IPS DF 4.7 (cell line): Measurements from ENCODE around the gene SEC23B.
"Not testable (repeated sequence)": the region's sequence is repeated elsewhere in the genome, so short reads cannot be mapped to it uniquely, and the experiment has no call there.

Source experiments
- DNase-seq: peaks from one replicate; pipeline ENCODE4 v3.0.0-alpha.2; 2013; ENCODE audit warnings: low spot score; ENCODE audit errors: extremely low read depth

SEC23B gene

GRCh38 chr20:18524646-18525045 lies 16.9 kb downstream of the SEC23B start:
- DNase-seq: no peak

- DNase-seq: not testable (repeated sequence)
These were observed 19.0 kb downstream of the SEC23B start for GRCh38 chr20:18526761-18527160.

GRCh38 chr20:18527339-18527738 lies 19.6 kb downstream of the SEC23B start:
- DNase-seq: no peak

- DNase-seq: no peak
These were observed 20.1 kb downstream of the SEC23B start for GRCh38 chr20:18527836-18528235.

GRCh38 chr20:18529041-18529440 lies 21.3 kb downstream of the SEC23B start:
- no peak for DNase-seq

- no peak for DNase-seq
These were observed 24.9 kb downstream of the SEC23B start for GRCh38 chr20:18532626-18533025.

- DNase-seq: no peak
These were observed 25.8 kb downstream of the SEC23B start for GRCh38 chr20:18533491-18533890.

GRCh38 chr20:18533978-18534644 lies 26.4 kb downstream of the SEC23B start:
- DNase-seq: no peak

- no peak for DNase-seq
These were observed 29.9 kb downstream of the SEC23B start for GRCh38 chr20:18537651-18538050.

GRCh38 chr20:18541741-18542140 lies 34.0 kb downstream of the SEC23B start:
- DNase-seq: no peak

GRCh38 chr20:18543216-18543615 lies 35.5 kb downstream of the SEC23B start:
- DNase-seq: no peak

- DNase-seq: no peak
These were observed 36.2 kb downstream of the SEC23B start for GRCh38 chr20:18543932-18544331.

- DNase-seq: no peak
These were observed 37.8 kb downstream of the SEC23B start for GRCh38 chr20:18545566-18545965.

- no peak for DNase-seq
These were observed 40.7 kb downstream of the SEC23B start for GRCh38 chr20:18548465-18548864.

- DNase-seq: no peak
These were observed 46.0 kb downstream of the SEC23B start for GRCh38 chr20:18553746-18554145.

- peak; percentile 71 for DNase-seq
These were observed 59.4 kb downstream of the SEC23B start, which contains the start of gene SMIM26 for GRCh38 chr20:18566892-18567738. SMIM26 (plus strand) TSS chr20:18567432; CDS start chr20:18567479, 47 bp downstream.

GRCh38 chr20:18567739-18568091 lies 60.0 kb downstream of the SEC23B start:
- no peak for DNase-seq

GRCh38 chr20:18571009-18571408 lies 63.3 kb downstream of the SEC23B start:
- DNase-seq: no peak

- DNase-seq: no peak
These were observed 63.8 kb downstream of the SEC23B start for GRCh38 chr20:18571578-18571977.

- no peak for DNase-seq
These were observed 70.2 kb downstream of the SEC23B start for GRCh38 chr20:18577942-18578341.

- DNase-seq: no peak
These were observed 70.8 kb downstream of the SEC23B start for GRCh38 chr20:18578581-18578980.

GRCh38 chr20:18580012-18580411 lies 72.3 kb downstream of the SEC23B start:
- DNase-seq: no peak

- DNase-seq: peak; percentile 60
These were observed 77.4 kb downstream of the SEC23B start for GRCh38 chr20:18585134-18585533.
